Stimulated activated CD4-positive, alpha-beta T cell treated with anti-CD3 and anti-CD28 coated beads, TNF-alpha, amount 100 ng/mL, for 24 hours (primary cell): ENCODE results near the gene SYCP1.
"Not testable (repeated sequence)": the region's sequence is repeated elsewhere in the genome, so short reads cannot be mapped to it uniquely, and the experiment has no call there.

Experiments used
- DNase-seq, 3 experiments: peaks; one replicate each; pipeline ENCODE4 v3.0.0-alpha.2; 2020; ENCODE audit warnings: low read depth in 3 of 3

Gene SYCP1

GRCh38 chr1:114854693-114855320 is at the start of gene SYCP1:
Gene SYCP1 (plus strand): TSS chr1:114854863. CDS start chr1:114855465, 602 bp downstream.
- DNase-seq, result no peak

GRCh38 chr1:114819869-114820268 is 34.8 kb upstream of the SYCP1 start:
- no peak for DNase-seq

DNA sequence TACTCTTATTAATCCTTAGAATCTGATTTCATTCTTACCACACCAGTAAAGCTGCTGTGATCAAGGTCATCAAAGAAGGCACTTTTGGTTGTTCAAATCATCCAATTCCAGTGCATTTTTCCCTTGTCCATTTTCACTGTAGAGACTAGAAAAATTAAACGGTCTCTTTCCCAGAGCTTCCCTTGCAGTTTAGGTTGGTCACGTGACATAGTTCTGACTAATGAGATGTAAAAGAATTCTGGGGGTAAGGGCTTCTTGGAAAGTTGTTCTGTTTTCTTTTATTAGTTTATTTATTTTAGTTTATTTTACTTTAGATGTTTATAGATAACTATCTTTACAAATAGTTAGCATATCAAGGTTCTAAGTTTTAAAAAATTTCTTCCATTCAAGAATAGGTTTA is 34.3 kb upstream of the SYCP1 start:
- no peak for DNase-seq

DNA sequence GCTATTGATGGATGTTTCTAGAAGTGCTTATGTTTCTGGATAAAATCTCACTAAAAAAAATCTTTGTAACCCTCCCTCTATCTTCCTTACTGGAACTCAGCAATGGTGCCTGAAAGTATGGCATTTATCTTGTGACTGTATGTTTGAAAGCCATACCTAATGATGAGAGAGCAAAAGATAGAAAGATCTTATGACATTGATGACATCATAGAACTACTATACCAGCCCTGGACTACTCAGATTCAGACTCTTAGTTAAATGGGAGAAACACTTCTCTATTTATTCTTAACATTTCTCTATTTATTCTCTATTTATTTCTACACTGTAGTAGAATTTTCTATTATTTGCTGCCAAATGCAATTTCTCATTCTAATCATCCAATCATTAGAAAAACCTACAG is 32.7 kb upstream of the SYCP1 start:
- no peak for DNase-seq

GRCh38 chr1:114828251-114828650 is 26.4 kb upstream of the SYCP1 start:
- no peak for DNase-seq

GRCh38 chr1:114830075-114830474 is 24.6 kb upstream of the SYCP1 start:
- not testable (repeated sequence) for DNase-seq

DNA sequence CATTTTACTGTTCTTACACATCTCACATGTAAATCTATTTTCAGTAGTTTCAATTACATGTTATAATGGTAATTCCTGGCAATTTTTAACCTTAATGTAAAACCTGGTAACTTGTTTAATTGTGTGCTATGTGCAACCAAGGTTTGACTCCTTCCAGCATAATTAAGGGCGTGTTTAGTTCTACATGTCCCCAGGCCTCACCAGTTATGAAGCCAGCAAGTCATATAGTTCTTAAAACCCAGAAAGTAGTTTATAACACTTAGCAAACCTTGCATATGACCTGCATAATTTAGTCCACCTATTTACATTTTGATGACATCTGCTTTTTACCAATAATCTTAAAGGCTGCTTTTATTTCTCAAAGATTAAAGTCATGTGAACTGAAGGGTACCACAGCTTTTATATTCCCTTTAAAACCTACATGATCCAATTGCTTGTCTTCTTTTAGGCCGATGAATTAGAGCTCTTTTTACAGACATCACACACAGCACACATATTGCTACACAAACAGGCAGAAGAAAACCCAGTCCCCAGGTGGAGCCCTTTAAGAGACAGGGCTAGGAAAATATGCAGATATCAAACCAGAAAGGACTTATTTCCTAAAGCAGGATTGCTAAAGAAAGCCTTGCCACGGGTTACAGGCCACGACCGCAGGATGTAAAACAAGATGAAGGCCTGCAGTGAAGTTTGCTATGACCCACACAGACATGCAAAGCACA is 23.2 kb upstream of the SYCP1 start:
- no peak for DNase-seq

GRCh38 chr1:114832057-114832456 is 22.6 kb upstream of the SYCP1 start:
- no peak for DNase-seq

- no peak for DNase-seq
Observed at GRCh38 chr1:114833421-114833820, 21.2 kb upstream of the SYCP1 start.

DNA sequence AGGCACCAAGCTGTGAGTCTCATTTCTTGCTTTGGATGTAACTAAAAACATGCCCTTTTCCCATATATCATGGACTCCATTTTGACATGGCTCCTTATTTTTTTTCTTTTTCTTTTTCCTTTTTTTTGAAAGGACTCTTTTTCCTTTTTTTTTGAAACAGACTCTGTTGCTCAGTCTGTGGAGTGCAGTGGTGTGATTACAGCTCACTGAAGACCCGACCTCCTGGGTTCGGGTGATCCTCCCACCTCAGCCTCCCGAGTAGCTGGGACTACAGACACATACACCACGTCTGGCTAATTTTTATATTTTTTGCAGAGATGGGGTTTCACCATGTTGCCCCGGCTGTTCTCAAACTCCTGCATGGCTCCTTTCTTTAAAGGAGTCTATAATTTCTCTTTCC is 10.4 kb upstream of the SYCP1 start:
- no peak for DNase-seq

- DNase-seq, result no peak
Observed at GRCh38 chr1:114853584-114853983, 1.1 kb upstream of the SYCP1 start.

DNA sequence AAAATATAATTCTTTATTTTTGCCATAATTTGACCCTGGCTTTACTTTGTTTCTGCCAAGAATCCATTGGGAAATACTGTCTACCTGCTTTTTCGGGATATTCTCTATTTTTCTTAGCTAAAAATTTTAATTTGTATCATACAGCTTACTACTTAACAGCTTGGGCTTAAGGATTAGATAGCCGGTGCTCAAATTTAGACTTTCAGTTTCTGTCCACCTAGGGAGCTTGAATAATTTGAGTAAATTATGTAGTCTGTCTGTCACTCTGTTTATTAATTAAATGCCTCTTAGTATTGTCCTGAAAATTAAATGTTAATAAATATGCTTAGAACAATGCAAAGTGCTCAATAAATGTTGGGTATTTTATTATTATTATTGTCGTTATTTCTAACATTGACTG is 6.7 kb downstream of the SYCP1 start:
- no peak for DNase-seq

- no peak for DNase-seq
Observed at GRCh38 chr1:114892194-114892918, 37.7 kb downstream of the SYCP1 start.

- DNase-seq, result no peak
Observed at GRCh38 chr1:114896795-114897194, 42.1 kb downstream of the SYCP1 start.

DNA sequence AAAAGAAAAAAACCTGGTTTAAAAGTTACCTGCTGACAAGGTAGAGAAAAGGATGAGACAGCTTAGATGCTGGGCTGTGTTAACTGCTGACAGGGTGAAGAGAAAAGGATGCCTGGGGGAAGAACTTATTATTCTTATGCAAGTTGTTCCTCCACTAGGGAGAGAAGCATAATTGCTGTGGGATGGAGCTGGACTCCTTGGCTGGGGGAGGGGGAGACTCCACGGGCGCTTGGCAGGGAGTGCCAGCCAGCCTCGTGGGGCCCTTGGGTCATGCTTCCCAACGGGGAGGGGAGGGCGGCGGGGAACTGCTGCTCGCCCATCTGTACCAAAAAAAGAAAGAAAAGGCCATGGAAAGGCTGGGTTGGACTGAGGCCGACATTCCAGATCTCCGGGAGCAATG is 47.2 kb downstream of the SYCP1 start:
- no peak for DNase-seq

GRCh38 chr1:114902343-114902742 is 47.7 kb downstream of the SYCP1 start:
- no peak for DNase-seq

DNA sequence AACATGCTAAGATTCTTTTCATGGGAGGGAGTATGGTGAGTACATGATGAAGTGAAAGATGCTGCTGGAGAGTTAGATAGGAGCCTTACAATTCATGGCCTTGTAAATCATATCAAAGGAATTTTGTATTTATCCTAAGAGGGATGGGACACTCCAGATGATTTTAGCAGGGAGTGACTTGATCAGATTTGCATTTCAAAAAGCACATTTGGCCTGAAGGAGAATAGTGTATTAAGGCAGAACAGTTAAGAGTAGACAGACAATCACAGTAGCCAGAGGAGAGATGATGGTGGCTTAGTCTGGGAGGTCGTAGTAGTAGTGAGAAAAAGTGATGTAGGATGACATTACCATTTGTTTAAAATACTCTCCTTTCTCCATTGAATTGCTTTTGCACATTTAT is 48.8 kb downstream of the SYCP1 start:
- no peak for DNase-seq

DNA sequence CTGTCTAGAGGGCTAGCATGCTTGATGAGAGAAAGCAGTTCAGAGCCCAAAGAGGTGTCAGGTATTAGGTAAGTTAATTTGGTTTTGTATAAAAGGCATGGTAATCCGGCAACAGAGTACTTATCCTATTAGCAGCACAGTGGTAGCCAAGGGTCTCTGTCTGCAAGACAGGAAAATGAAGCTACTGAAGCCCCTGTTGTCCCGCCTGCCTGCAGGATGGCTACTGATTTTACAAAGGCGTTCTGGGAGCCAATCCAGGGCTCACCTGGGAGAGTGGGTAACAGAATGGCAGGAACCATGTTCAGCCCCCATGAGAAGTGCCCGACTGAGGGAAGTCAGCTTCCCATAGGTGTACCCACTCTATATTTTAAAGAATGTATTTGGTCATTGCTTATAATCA is 61.1 kb downstream of the SYCP1 start:
- not testable (repeated sequence) for DNase-seq

GRCh38 chr1:114926607-114927006 is 71.9 kb downstream of the SYCP1 start:
- DNase-seq, result no peak

- DNase-seq, result no peak
Observed at GRCh38 chr1:114927401-114927800, 72.7 kb downstream of the SYCP1 start.

DNA sequence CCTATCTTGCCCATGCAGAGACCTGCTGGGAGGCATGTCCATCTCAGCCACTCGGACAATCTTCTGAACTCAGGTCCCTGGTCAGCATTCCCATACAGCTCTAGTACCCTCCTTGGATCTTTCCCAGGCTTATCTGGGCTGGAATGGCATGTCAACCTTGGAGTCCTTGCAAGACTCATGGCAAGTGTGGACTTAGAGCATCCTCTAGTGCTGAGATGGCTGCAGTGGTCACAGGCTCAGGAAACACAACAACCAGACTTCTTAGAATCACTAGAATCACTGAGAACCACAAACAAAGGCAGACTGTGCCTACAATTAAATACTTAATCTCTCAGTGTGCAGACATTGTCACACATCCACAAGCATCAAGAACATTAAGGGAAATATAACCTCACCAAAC is 101.9 kb downstream of the SYCP1 start:
- no peak for DNase-seq

GRCh38 chr1:114959423-114959822 is 104.8 kb downstream of the SYCP1 start:
- no peak for DNase-seq

- no peak for DNase-seq
Observed at GRCh38 chr1:114976891-114977290, 122.2 kb downstream of the SYCP1 start.
